Large intestine (tissue), 3 donors: ENCODE results near the gene CCR5AS.
A peak's percentile ranks its signal among the peaks of the same experiment; 100 is the strongest.
"Not testable (repeated sequence)": the region's sequence is repeated elsewhere in the genome, so short reads cannot be mapped to it uniquely, and the experiment has no call there.

Experiments
- DNase-seq, 2 donors: peaks; one replicate each; pipeline versions ENCODE4 v3.0.0 to v3.0.0-alpha.2; 2013
- H3K27ac ChIP-seq: one replicate; pipeline ENCODE4 v1.5.1; 2013; ENCODE audit warnings: low read length
- H3K27me3 ChIP-seq: 2 replicates; pipeline ENCODE4 v1.6.1; 2013; ENCODE audit warnings: low read length; ENCODE audit not compliant: control insufficient read depth, insufficient read depth
- H3K36me3 ChIP-seq: 2 replicates; pipeline ENCODE4 v1.6.1; 2013; ENCODE audit warnings: low read length; ENCODE audit not compliant: control insufficient read depth, insufficient read depth
- H3K4me1 ChIP-seq: one replicate; pipeline ENCODE4 v1.6.1; 2013; ENCODE audit warnings: low read length; ENCODE audit not compliant: control insufficient read depth, insufficient read depth
- H3K4me3 ChIP-seq: one replicate; pipeline ENCODE4 v1.5.1; 2013; ENCODE audit warnings: low read length
- H3K9me3 ChIP-seq: one replicate; pipeline ENCODE4 v1.6.1; 2013; ENCODE audit warnings: mild to moderate bottlenecking, low read depth, low read length, moderate library complexity; ENCODE audit not compliant: control insufficient read depth
- WGBS: methylation state at CpG from one replicate; pipeline ENCODE4 v1.1.5; 2013; ENCODE audit warnings: low lambda C conversion rate; ENCODE audit not compliant: insufficient coverage; 5-methylcytosine and 5-hydroxymethylcytosine counted together

Gene CCR5AS

DNA sequence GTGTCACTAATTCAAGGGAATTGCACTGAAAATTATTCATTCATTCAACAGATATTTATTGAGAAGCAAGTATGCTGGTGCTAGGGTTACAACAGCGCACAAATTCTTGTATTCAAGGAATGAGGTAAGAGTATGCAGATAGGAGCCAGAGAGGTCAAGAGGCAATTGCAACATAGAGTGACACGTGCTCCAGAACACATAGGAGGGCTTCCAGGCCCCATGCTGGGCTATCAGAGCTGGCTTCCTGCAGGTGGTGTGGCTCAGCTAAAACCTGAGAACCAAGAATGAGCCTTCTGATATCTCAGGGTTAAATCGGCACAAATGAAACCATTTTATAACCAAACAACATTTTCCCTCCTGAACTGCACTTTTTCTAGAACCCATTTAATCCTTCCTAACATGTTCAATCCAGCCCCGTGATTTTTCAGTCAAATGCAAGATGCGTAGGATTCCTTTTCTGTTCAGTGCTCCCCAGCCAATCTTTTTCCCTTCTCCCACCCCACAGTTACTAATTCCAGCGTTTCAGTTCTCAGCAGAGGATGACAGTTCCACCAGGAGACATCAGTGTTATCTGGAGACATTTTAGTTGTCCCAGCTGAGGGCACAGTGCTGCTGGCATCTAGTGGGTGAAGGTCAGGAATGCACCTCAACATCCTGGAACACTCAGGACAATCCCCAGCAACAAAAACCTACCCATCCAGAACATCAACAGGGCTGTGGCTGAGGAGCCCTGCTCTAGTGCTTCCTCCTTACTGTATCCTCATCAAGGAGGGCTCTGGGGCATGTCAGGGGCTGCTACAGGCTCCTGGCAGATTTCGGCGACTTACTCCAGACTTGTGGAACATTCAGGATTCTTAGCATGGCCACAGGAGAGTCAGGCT lies 13.1 kb downstream of the CCR5AS start:
- no peaks in the 10 kb centered on the region for H3K36me3 ChIP-seq
- 95% methylated on average over 3 of the region's 8 CpGs for WGBS
- H3K27ac ChIP-seq, result peak overlapping the region; percentile 27
- H3K9me3 ChIP-seq, result no peaks in the 10 kb centered on the region
- H3K27me3 ChIP-seq, result no peaks in the 10 kb centered on the region
- no peak overlapping the region for H3K4me3 ChIP-seq
- DNase-seq, result peak; percentile 66 to 67
- peaks cover 28% of the 10 kb centered on the region for H3K4me1 ChIP-seq

DNA sequence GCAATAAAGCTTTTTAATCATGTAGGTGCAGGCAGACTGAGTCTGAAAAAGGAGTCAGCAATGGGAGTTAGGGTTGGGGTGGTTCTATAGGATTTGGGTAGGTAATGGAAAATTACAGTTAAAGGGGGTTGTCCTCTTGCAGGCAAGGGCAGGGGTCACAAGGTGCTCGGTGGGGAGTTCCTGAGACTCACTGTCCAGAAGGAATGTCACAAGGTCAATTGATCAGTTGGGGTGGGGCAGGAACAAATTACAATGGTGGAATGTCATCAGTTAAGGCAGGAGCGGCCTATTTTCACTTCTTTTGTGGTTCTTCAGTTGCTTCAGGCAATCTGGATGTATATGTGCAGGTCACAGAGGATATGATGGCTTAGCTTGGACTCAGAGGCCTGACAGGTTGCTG lies 13.9 kb downstream of the CCR5AS start:
- Histone ChIP-seq H3K27ac (peak overlapping the region; percentile 11), H3K9me3 (no peaks in the 10 kb centered on the region), H3K27me3 (no peaks in the 10 kb centered on the region), H3K4me3 (no peak overlapping the region), H3K36me3 (no peaks in the 10 kb centered on the region), H3K4me1 (peaks cover 28% of the 10 kb centered on the region)
- no peak for DNase-seq
- no CpG with 5 or more reads among the region's 2 CpGs for WGBS

GRCh38 chr3:46391526-46391925 lies 15.3 kb downstream of the CCR5AS start:
- 97% methylated on average over 4 of the region's 5 CpGs for WGBS
- H3K27me3 ChIP-seq, H3K9me3 ChIP-seq, H3K36me3 ChIP-seq, H3K27ac ChIP-seq, DNase-seq, H3K4me3 ChIP-seq: not testable (repeated sequence)
- H3K4me1 ChIP-seq, result peaks cover 28% of the 10 kb centered on the region

DNA sequence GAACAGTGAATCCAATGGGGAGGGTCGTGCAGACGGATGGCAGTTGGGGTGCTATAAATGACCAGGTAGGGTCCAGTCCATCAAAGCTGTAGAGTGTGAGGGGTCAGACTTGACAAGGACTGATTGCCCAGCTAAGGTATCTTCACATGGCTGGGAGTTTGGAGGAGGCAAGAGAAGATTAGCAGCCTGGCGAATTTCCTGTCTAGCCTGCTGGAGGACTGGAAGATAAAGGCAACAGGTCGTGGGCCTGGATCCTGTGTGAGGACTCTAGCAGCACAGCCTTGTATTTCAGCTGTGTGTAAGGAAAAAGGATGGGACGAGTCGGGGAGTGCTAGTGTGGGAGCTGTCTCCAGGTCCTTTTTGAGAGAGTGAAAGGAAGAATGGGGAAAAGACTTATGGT lies 17.6 kb downstream of the CCR5AS start:
- 60% methylated on average over 1 of the region's 6 CpGs for WGBS
- no peaks in the 10 kb centered on the region for H3K36me3 ChIP-seq
- no peak overlapping the region for H3K27ac ChIP-seq
- no peaks in the 10 kb centered on the region for H3K9me3 ChIP-seq
- H3K27me3 ChIP-seq, result no peaks in the 10 kb centered on the region
- peaks cover 16% of the 10 kb centered on the region for H3K4me1 ChIP-seq
- no peak overlapping the region for H3K4me3 ChIP-seq
- DNase-seq, result no peak

DNA sequence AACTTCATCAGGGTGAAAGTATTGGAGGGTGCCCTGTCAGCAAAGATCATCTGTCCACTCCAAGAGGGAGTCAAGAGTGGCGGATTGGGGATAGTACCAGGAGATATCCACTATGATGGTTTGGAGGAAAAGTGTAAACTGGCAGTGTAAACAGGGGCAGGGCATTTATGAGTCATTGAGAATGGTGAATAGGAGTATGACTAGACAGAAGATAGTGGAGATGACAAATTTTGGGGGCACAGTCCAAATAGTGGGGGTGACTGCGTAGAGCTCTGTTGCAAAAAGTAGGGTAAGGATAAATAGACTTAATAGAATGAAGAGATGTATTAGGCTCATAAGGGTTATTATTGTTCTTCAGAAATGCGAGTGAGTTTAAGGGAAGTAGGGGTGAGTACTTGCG lies 18.0 kb downstream of the CCR5AS start:
- WGBS, result 86% methylated on average over 1 of the region's 4 CpGs
- not testable (repeated sequence) for DNase-seq, H3K36me3 ChIP-seq, H3K9me3 ChIP-seq, H3K4me3 ChIP-seq, H3K27ac ChIP-seq, H3K27me3 ChIP-seq
- peaks cover 12% of the 10 kb centered on the region for H3K4me1 ChIP-seq

DNA sequence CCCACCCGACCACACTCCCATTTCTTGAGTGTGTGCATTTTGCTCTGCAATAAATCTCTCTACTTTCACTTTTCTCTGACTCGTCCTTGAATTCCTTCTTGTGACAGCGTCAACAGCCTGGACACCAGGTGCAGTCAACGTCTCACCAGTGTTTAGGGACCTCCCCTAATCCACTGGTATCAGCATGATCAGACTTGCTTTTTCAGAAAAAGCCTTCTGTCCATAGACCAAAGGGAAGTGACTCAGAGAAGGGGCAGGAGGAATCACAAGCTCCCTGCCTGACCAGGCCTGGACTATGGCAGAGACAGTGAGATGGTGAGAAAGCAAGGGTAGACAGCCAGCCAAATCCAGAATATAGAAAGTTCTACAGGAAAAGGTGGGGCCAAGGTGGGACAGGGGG lies 20.7 kb downstream of the CCR5AS start:
- no peaks in the 10 kb centered on the region for H3K36me3 ChIP-seq
- H3K4me3 ChIP-seq, result no peak overlapping the region
- peak; percentile 85 to 89 for DNase-seq
- peaks cover 3% of the 10 kb centered on the region for H3K4me1 ChIP-seq
- H3K27me3 ChIP-seq, result no peaks in the 10 kb centered on the region
- WGBS, result no CpG with 5 or more reads among the region's 4 CpGs
- peak overlapping the region; percentile 11 for H3K27ac ChIP-seq
- no peaks in the 10 kb centered on the region for H3K9me3 ChIP-seq

- H3K36me3 ChIP-seq, result no peaks in the 10 kb centered on the region
- 86% methylated on average over 1 of the region's 5 CpGs for WGBS
- H3K4me1 ChIP-seq, result peaks cover 3% of the 10 kb centered on the region
- no peak overlapping the region for H3K4me3 ChIP-seq
- no peak overlapping the region for H3K27ac ChIP-seq
- no peak for DNase-seq
- H3K9me3 ChIP-seq, result no peaks in the 10 kb centered on the region
- H3K27me3 ChIP-seq, result no peaks in the 10 kb centered on the region
Observed at GRCh38 chr3:46383951-46384330, 22.9 kb downstream of the CCR5AS start.

- Histone ChIP-seq H3K27ac (no peak overlapping the region), H3K4me3 (no peak overlapping the region), H3K9me3 (no peaks in the 10 kb centered on the region), H3K36me3 (no peaks in the 10 kb centered on the region), H3K4me1 (peaks cover 3% of the 10 kb centered on the region), H3K27me3 (no peaks in the 10 kb centered on the region)
- WGBS, result no CpG with 5 or more reads among the region's 6 CpGs
- peak in 1 of 2 donors; percentile 34 for DNase-seq
Observed at GRCh38 chr3:46383211-46383950, 23.5 kb downstream of the CCR5AS start.

DNA sequence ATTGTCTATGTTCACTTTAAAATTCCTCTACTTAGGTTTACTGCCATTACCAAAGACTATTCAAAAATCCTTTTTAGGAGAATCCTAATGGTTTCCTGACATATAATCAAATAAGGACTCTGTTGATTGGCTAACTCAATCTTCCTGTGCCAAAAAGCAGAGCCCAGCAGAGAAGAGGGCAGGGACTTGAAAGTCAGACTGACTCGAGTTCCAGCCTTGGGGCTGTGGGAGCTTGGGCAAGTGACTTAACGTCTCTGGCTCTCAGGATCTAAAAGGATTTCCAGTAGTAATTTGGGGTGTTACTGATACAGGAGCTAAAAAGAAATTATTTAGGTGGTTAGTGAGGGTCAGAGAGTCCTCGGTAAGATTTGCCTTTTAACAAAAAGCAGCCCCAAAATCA lies 25.2 kb downstream of the CCR5AS start:
- no peaks in the 10 kb centered on the region for H3K27me3 ChIP-seq
- no peak overlapping the region for H3K27ac ChIP-seq
- no CpG with 5 or more reads among the region's 3 CpGs for WGBS
- no peaks in the 10 kb centered on the region for H3K9me3 ChIP-seq
- peaks cover 3% of the 10 kb centered on the region for H3K4me1 ChIP-seq
- H3K36me3 ChIP-seq, result no peaks in the 10 kb centered on the region
- DNase-seq, result no peak
- H3K4me3 ChIP-seq, result no peak overlapping the region

DNA sequence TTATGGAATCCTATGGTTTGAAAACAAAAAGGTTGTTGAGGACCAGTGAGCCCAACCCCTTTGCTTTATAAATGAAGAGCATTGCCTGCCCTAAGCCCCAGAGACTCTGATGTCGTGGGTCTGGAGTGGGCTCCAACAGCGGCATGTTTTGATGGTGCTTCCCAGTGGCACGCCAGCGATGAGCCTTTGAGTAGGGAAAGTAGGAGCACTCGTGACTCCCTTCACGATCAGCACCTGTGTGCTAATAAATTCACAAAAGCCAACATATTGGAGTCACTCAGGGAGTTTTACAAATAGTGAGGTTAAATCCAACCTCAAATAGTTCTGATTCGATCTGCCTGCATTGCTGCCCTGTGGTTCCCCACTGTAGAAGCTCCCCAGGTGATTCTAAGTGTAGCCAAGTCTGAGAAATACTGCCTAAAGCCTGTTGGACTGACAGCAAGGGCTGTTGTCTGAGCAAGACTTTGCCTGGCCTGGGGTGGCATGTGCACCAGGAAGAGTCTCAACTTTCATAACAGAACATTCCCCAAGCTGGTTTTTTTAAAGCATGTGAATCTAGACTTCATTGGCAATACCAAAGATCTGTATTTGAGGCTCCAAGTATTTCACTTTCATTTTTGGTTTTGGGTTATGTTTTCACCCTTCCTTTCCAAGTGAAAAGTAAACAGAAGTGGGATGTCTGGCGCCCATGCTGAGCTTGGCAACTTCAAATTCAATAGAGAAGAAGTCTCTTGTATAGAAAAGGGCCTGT lies 26.2 kb downstream of the CCR5AS start:
- Histone ChIP-seq H3K4me1 (no peaks in the 10 kb centered on the region), H3K27me3 (no peaks in the 10 kb centered on the region), H3K9me3 (no peaks in the 10 kb centered on the region), H3K36me3 (no peaks in the 10 kb centered on the region), H3K4me3 (no peak overlapping the region), H3K27ac (no peak overlapping the region)
- DNase-seq, result no peak
- WGBS, result no CpG with 5 or more reads among the region's 8 CpGs
